Ascending aorta (tissue), 2 donors: ENCODE results near the gene EXOC7. TPM values are rescaled to one million over a fixed set of nuclear protein-coding genes. Genes with fewer than 3 reads are reported as not detected.

Source experiments
- DNase-seq, 2 donors: peaks; one replicate each; pipeline ENCODE4 v3.0.0-alpha.2; 2019; ENCODE audit warnings: low spot score in 2 of 2
- H3K27ac ChIP-seq, 2 donors: fragments of 200-600 bp; sonication (generic); one replicate each; pipeline ENCODE4 v1.5.1; 2016 to 2017; ENCODE audit warnings: mild to moderate bottlenecking in 1 of 2
- H3K27me3 ChIP-seq: fragments of 200-600 bp; sonication (generic); one replicate; pipeline ENCODE4 v1.5.1; 2017
- H3K36me3 ChIP-seq, 2 donors: fragments of 200-600 bp; sonication (generic); one replicate each; pipeline ENCODE4 v1.5.1; 2016
- H3K4me1 ChIP-seq, 2 donors: fragments of 200-600 bp; sonication (generic); one replicate each; pipeline ENCODE4 v1.5.1; 2016 to 2017; ENCODE audit warnings: mild to moderate bottlenecking in 1 of 2
- H3K4me3 ChIP-seq, 2 donors: fragments of 200-600 bp; sonication (generic); one replicate each; pipeline ENCODE4 v1.5.1; 2016 to 2017; ENCODE audit warnings: mild to moderate bottlenecking in 1 of 2
- H3K9me3 ChIP-seq, 2 donors: fragments of 200-600 bp; sonication (generic); one replicate each; pipeline ENCODE4 v1.5.1; 2016
- CTCF ChIP-seq, 3 experiments: fragments of 200-600 bp in 2 of 3; fragments of 450-650 bp in 1 of 3; sonication (generic) in 2 of 3; IDR thresholded peaks; one replicate each; pipeline ENCODE4 v1.5.1; 2016 to 2019; ENCODE audit warnings: antibody characterized with exemption in 3 of 3, mild to moderate bottlenecking in 1 of 3, moderate library complexity in 1 of 3
- intact Hi-C: fragments of 100-400 bp; cut with DNase I; formaldehyde crosslinking; loops from one replicate; pipeline ENCODE4 v1.15.1; 2023
- total RNA-seq: library from RNA; depleted of rRNA; stranded (reverse); fragments of >200 nt; gene quantifications from one replicate; pipeline ENCODE4 v1.1.0, GENCODE V29; 2016

Gene EXOC7
- total RNA-seq, 1 donor from 2014 or later, result 123 TPM

- peaks cover 10 to 11% of the 10 kb centered on the region in 2 donors for H3K4me1 ChIP-seq
- no peak overlapping the region for H3K27ac ChIP-seq
- peaks cover 20% of the 10 kb centered on the region for H3K27me3 ChIP-seq
- no peak overlapping the region for H3K4me3 ChIP-seq
- no peaks in the 10 kb centered on the region for H3K36me3 ChIP-seq
- no peak for DNase-seq
- H3K9me3 ChIP-seq, result no peaks in the 10 kb centered on the region
- no peak for TF ChIP-seq CTCF (IDR thresholded peaks at IDR 0.05)
- intact Hi-C loops, result no loop called here
These were observed 32.2 kb upstream of the EXOC7 start for GRCh38 chr17:76135810-76136188.

DNA sequence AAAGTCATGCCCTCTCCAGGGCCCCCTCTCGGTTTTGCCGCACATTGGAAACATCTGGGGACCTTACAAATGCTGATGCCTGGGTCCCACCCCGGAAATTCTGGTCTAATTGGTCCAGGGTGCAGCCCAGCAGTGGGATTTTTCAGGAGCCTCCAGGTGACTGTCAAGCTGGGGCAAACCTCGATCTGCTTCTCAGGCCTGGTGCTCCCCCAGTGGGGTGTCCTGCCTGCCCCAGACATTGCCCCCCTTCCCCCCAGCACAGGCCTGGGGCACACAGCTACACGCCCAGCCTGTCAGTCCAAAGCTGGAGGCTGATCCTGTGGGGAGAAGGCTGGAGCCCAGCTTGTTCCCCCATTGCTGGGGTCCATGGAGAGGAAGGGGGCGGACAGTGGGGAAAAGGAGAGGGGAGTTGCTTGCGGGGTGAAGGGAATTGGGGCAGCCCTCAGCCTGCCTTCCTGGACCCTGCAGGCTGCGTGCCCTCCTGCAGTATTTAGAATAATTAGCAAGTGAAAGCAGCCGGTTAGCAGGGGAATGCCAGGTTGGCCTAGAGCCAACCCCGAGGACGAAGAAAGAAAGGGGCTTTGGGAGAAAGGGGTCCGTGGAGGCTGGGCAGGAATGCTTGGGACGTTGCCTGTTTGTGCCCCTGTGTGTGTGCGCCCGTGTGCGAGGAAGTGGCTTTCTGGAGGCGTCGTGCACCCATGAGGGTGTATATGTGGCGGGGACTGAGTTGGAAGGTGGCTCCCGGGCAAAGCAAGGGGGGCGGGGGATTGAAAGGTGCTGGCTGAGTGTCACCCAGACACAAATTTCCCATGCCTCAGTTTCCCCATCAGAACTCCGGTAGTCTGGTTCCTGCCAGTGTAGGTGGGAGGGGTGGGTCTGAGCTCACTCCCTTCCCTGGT lies 31.6 kb upstream of the EXOC7 start:
- intact Hi-C loops, result no loop called here
- Histone ChIP-seq H3K36me3 (no peaks in the 10 kb centered on the region), H3K4me3 (no peak overlapping the region), H3K4me1 (peaks cover 5 to 6% of the 10 kb centered on the region in 2 donors), H3K27me3 (peaks cover 15% of the 10 kb centered on the region), H3K27ac (no peak overlapping the region), H3K9me3 (no peaks in the 10 kb centered on the region)
- DNase-seq, result no peak
- TF ChIP-seq CTCF (IDR thresholded peaks at IDR 0.05), result no peak

GRCh38 chr17:76132574-76133338 lies 29.2 kb upstream of the EXOC7 start:
- no peak for DNase-seq

GRCh38 chr17:76131692-76132573 lies 28.3 kb upstream of the EXOC7 start:
- H3K9me3 ChIP-seq, result no peaks in the 10 kb centered on the region
- intact Hi-C loops, result no loop called here
- TF ChIP-seq CTCF (IDR thresholded peaks at IDR 0.05), result no peak
- H3K36me3 ChIP-seq, result no peaks in the 10 kb centered on the region
- no peak for DNase-seq
- H3K4me3 ChIP-seq, result no peak overlapping the region
- no peaks in the 10 kb centered on the region for H3K4me1 ChIP-seq
- H3K27me3 ChIP-seq, result no peaks in the 10 kb centered on the region
- H3K27ac ChIP-seq, result no peak overlapping the region

More at GRCh38 chr17:76132574-76133338, 29.2 kb upstream of the EXOC7 start:
- intact Hi-C loops, result no loop called here
- H3K27ac ChIP-seq, result no peak overlapping the region
- no peak for TF ChIP-seq CTCF (IDR thresholded peaks at IDR 0.05)
- H3K4me3 ChIP-seq, result no peak overlapping the region
- no peaks in the 10 kb centered on the region for H3K4me1 ChIP-seq
- H3K36me3 ChIP-seq, result no peaks in the 10 kb centered on the region
- no peaks in the 10 kb centered on the region for H3K27me3 ChIP-seq
- no peaks in the 10 kb centered on the region for H3K9me3 ChIP-seq

- no peak for DNase-seq
- no peak overlapping the region for H3K4me3 ChIP-seq
- no peak overlapping the region for H3K27ac ChIP-seq
- H3K9me3 ChIP-seq, result no peaks in the 10 kb centered on the region
- intact Hi-C loops, result no loop called here
- no peaks in the 10 kb centered on the region for H3K4me1 ChIP-seq
- TF ChIP-seq CTCF (IDR thresholded peaks at IDR 0.05), result no peak
- H3K27me3 ChIP-seq, result no peaks in the 10 kb centered on the region
- no peaks in the 10 kb centered on the region for H3K36me3 ChIP-seq
These were observed 27.6 kb upstream of the EXOC7 start for GRCh38 chr17:76131051-76131691.
